GM12878 (cell line): ENCODE measurements around the gene UBAC2. TPM values are rescaled to one million over a fixed set of nuclear protein-coding genes. Genes with fewer than 3 reads are reported as not detected.

Experiments used
- ATAC-seq: fragments of 200-7000 bp; cut with Tn5 transposase; 3 replicates; pipeline ENCODE4 v1.9.1; 2020; ENCODE audit warnings: mild to moderate bottlenecking, moderate library complexity
- BruUV-seq: library from RNA; stranded (reverse); fragments of 400-500 nt; replicated peaks from 2 replicates; lab custom pipeline; 2021; lab: Mats Ljungman, UMichigan
- CTCF ChIA-PET: fragments of 300-600 bp; sonication (Branson Sonifier 250); formaldehyde crosslinking; extraction: SDS; loops from one replicate; lab custom pipeline; 2021; ENCODE audit warnings: inconsistent platforms; lab: Yijun Ruan, JAX
- POLR2A ChIA-PET: fragments of 350-600 bp; formaldehyde crosslinking; extraction: SDS; loops from one replicate; lab custom pipeline; 2021; ENCODE audit warnings: inconsistent platforms; lab: Charles Lee
- RAD21 ChIA-PET: fragments of 300-600 bp; sonication (Branson Sonifier 250); formaldehyde crosslinking; loops from one replicate; lab custom pipeline; 2023; ENCODE audit warnings: antibody characterized with exemption; ENCODE audit not compliant: unreplicated experiment; lab: Charles Lee
- SMC1A ChIA-PET: fragments of 300-600 bp; sonication (Branson Sonifier 250); formaldehyde crosslinking; loops from one replicate; lab custom pipeline; 2023; ENCODE audit not compliant: unreplicated experiment, uncharacterized antibody; lab: Charles Lee
- DNase-seq: peaks from one replicate; pipeline ENCODE4 v3.0.0-alpha.2; 2011; ENCODE audit warnings: low read depth, low spot score
- FAIRE-seq: peaks from 3 replicates; lab custom pipeline; 2011; peaks lifted over from hg19 to GRCh38; lab: Jason Lieb, UNC
- H2AFZ ChIP-seq: 2 replicates; pipeline ENCODE4 v1.6.0; 2011; ENCODE audit warnings: low read depth, low read length, control low read depth; ENCODE audit not compliant: control insufficient read depth
- H3K27ac ChIP-seq: 2 replicates; pipeline ENCODE4 v1.5.1; 2011; ENCODE audit warnings: control low read depth; ENCODE audit not compliant: control insufficient read depth, insufficient read depth
- H3K27me3 ChIP-seq, 2 experiments: replicated peaks in 1 of 2; 2 replicates each; pipeline versions ENCODE4 v1.6.0 to v1.6.1; 2011; ENCODE audit warnings: low read length in 1 of 2; ENCODE audit not compliant: control insufficient read depth in 2 of 2, insufficient read depth in 2 of 2
- H3K36me3 ChIP-seq, 2 experiments: 2 replicates each; pipeline ENCODE4 v1.5.1; 2011; ENCODE audit warnings: low read length in 1 of 2; ENCODE audit not compliant: control insufficient read depth in 2 of 2, insufficient read depth in 2 of 2
- H3K4me1 ChIP-seq: 2 replicates; pipeline ENCODE4 v1.6.1; 2011; ENCODE audit warnings: mild to moderate bottlenecking, low read length, moderate library complexity, mixed read lengths; ENCODE audit not compliant: control insufficient read depth, insufficient read depth
- H3K4me2 ChIP-seq: 2 replicates; pipeline ENCODE4 v1.6.0; 2011; ENCODE audit warnings: control low read depth; ENCODE audit not compliant: control insufficient read depth, insufficient read depth
- H3K4me3 ChIP-seq: fragments of 200-600 bp; sonication (generic); 2 replicates; pipeline ENCODE4 v1.5.1; 2016
- H3K79me2 ChIP-seq: 2 replicates; pipeline ENCODE4 v1.6.0; 2011; ENCODE audit warnings: low read length; ENCODE audit not compliant: control insufficient read depth, insufficient read depth
- H3K9ac ChIP-seq: 2 replicates; pipeline ENCODE4 v1.8.0; 2011; ENCODE audit warnings: low read length, control low read depth, mixed read lengths; ENCODE audit not compliant: control insufficient read depth, insufficient read depth
- H3K9me3 ChIP-seq: replicated peaks from 3 replicates; pipeline ENCODE4 v1.5.1; 2011; ENCODE audit warnings: mild to moderate bottlenecking, low read length; ENCODE audit not compliant: control insufficient read depth, insufficient read depth
- H4K20me1 ChIP-seq: 2 replicates; pipeline ENCODE4 v1.6.0; 2011; ENCODE audit not compliant: control insufficient read depth, insufficient read depth
- CBX3 ChIP-seq: fragments of 200-600 bp; sonication (generic); IDR thresholded peaks from 2 replicates; pipeline ENCODE4 v1.6.1; 2016; ENCODE audit warnings: low read depth, borderline replicate concordance
- GABPA ChIP-seq: IDR thresholded peaks from 2 replicates; pipeline ENCODE4 v1.6.1; 2014; ENCODE audit warnings: antibody characterized with exemption, low read depth, mild to moderate bottlenecking, inconsistent platforms
- POU2F2 ChIP-seq: IDR thresholded peaks from 3 replicates; pipeline ENCODE4 v1.6.1; 2011; ENCODE audit warnings: low read depth, mild to moderate bottlenecking, low read length, borderline replicate concordance
- WGBS: methylation state at CpG from one replicate; pipeline ENCODE4 v1.1.6; 2016; ENCODE audit warnings: low lambda C conversion rate; ENCODE audit not compliant: insufficient replicate concordance, insufficient coverage; ENCODE audit errors: missing lambda C conversion rate; 5-methylcytosine and 5-hydroxymethylcytosine counted together
- in situ Hi-C: fragments of 300-500 bp; cut with MboI; formaldehyde crosslinking; loops from 9 replicates; pipeline ENCODE4 v1.14.3; 2018; ENCODE audit warnings: mixed read lengths
- intact Hi-C: fragments of 100-400 bp; cut with micrococcal nuclease; formaldehyde crosslinking; loops from one replicate; pipeline ENCODE4 v1.14.2; 2022; ENCODE audit not compliant: unreplicated experiment
- polyA plus RNA-seq, 11 experiments: library from polyadenylated mRNA; depleted of rRNA in 4 of 11; unstranded in 6 of 11; stranded (reverse) in 5 of 11; fragments of >200 nt; fragmentation: Nextera tagmentation in 4 of 11; fragmentation: Illumina TruSeq in 1 of 11; extraction: Ambion mirVana in 4 of 11; extraction: Trizol in 1 of 11; gene quantifications; 1 replicate in 1 of 11; 2 replicates in 10 of 11; pipeline versions ENCODE4 v1.2.1 to v1.2.3, GENCODE V29; 2011 to 2016; ENCODE audit warnings: inconsistent platforms in 2 of 11, missing spikeins in 2 of 11, low read depth in 1 of 11
- total RNA-seq, 4 experiments: library from RNA; depleted of rRNA in 3 of 4; stranded (reverse); fragments of >200 nt in 3 of 4; fragmentation: Illumina TruSeq in 1 of 4; extraction: Trizol in 1 of 4; gene quantifications; 2 replicates each; pipeline versions ENCODE4 v1.2.1 to v1.2.3, GENCODE V29; 2013 to 2021
- TF ChIP-seq, protein P1 (sequence below): fragments of 450-650 bp; IDR thresholded peaks from 2 replicates; pipeline ENCODE4 v1.6.1; 2017; ENCODE audit warnings: mild to moderate bottlenecking

UBAC2 gene
- total and polyA plus RNA-seq, 10 of the 15 experiments (the other 5 are each of a cell fraction or from before 2014, with no cell fraction given): 3.0 to 54.6 (median 17.4) TPM

DNA sequence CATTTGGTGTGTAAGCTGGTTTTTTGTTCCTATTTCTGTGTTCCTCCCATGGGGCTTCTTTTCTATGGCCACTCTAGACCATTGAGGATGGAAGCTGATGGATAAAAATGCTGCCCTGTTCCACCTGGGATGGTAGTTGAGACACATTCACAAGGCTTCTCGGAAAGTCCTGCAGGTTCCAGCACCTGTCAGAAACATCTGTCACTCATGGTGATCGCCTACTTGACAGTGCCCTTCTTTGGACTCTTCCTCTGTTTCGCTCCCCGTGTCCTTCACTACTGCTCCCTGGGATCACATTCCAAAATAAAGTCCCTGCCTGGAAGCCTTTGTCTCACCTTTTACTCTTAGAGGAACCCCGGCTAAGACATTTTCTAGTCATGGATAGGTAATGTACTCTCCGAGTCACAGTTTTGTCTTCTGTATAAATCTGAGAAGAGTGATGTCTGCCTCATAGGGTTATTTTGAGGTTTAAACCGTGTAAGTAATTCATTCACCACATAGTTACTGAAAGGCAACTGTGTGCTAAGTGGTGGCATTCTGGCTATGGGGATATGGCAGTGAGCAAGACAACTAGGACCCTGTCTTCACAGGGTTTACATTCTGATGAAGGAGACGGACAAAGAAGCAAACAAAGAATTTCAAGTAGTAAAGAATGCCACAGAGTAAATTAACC, 21.0 kb downstream of the UBAC2 start:
- peaks cover 63% of the 10 kb centered on the region for H3K79me2 ChIP-seq
- H4K20me1 ChIP-seq: peaks cover 4% of the 10 kb centered on the region; the same call in 1 of the 2 replicates
- no TSS peak for BruUV-seq
- no peaks in the 10 kb centered on the region for H3K27me3 ChIP-seq
- in situ Hi-C loops (no loop called here), intact Hi-C loops (no loop called here)
- H3K4me3 ChIP-seq: no peak overlapping the region
- FAIRE-seq: no peak
- no peaks in the 10 kb centered on the region for H3K9me3 ChIP-seq
- H3K4me2 ChIP-seq: no peak overlapping the region
- no peak for DNase-seq
- no peak overlapping the region for H2AFZ ChIP-seq
- ChIA-PET SMC1A (no interaction called here), RAD21 (no interaction called here)
- peaks cover 13% of the 10 kb centered on the region for H3K4me1 ChIP-seq
- H3K9ac ChIP-seq: no peak overlapping the region
- TF ChIP-seq, protein P1, sequence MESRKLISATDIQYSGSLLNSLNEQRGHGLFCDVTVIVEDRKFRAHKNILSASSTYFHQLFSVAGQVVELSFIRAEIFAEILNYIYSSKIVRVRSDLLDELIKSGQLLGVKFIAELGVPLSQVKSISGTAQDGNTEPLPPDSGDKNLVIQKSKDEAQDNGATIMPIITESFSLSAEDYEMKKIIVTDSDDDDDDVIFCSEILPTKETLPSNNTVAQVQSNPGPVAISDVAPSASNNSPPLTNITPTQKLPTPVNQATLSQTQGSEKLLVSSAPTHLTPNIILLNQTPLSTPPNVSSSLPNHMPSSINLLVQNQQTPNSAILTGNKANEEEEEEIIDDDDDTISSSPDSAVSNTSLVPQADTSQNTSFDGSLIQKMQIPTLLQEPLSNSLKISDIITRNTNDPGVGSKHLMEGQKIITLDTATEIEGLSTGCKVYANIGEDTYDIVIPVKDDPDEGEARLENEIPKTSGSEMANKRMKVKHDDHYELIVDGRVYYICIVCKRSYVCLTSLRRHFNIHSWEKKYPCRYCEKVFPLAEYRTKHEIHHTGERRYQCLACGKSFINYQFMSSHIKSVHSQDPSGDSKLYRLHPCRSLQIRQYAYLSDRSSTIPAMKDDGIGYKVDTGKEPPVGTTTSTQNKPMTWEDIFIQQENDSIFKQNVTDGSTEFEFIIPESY: no peak
- TF ChIP-seq GABPA (no peak), POU2F2 (no peak), CBX3 (no peak)
- TF ChIP-seq, all 136 proteins: peak for 0
- ChIA-PET CTCF (no interaction called here), POLR2A (no interaction called here)
- ATAC-seq: no peak
- over 99% methylated on average over 8 of the region's 8 CpGs for WGBS
- no peak overlapping the region for H3K27ac ChIP-seq
- no peaks in the 10 kb centered on the region for H3K36me3 ChIP-seq
